GM12872 (cell line): ENCODE results near the gene PHLDB3.

Experiments used
- TF ChIP-seq, protein P1 (sequence below): IDR thresholded peaks from 3 replicates; pipeline ENCODE4 v1.5.1; 2011; ENCODE audit warnings: low read depth, mild to moderate bottlenecking, low read length, moderate library complexity; ENCODE audit not compliant: insufficient read depth

PHLDB3 gene

DNA sequence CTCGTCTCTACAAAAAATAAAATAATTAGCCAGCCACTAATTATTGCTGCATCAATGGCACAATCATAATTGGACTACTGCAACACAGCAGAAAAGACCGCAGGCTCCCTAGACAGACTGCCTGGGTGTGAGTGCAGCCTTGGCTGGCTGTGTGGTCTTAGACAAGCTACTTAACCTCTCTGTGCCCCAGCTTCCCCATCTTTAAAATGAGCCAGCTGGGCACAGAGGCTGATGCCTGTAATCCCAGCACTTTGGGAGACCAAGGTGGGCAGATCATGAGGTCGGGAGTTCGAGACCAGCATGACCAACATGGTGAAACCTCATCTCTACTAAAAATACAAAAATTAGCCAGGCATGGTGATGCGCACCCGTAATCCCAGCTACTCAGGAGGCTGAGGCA is 70.9 kb downstream of the PHLDB3 start:
- TF ChIP-seq, protein P1, sequence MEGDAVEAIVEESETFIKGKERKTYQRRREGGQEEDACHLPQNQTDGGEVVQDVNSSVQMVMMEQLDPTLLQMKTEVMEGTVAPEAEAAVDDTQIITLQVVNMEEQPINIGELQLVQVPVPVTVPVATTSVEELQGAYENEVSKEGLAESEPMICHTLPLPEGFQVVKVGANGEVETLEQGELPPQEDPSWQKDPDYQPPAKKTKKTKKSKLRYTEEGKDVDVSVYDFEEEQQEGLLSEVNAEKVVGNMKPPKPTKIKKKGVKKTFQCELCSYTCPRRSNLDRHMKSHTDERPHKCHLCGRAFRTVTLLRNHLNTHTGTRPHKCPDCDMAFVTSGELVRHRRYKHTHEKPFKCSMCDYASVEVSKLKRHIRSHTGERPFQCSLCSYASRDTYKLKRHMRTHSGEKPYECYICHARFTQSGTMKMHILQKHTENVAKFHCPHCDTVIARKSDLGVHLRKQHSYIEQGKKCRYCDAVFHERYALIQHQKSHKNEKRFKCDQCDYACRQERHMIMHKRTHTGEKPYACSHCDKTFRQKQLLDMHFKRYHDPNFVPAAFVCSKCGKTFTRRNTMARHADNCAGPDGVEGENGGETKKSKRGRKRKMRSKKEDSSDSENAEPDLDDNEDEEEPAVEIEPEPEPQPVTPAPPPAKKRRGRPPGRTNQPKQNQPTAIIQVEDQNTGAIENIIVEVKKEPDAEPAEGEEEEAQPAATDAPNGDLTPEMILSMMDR: no peak

DNA sequence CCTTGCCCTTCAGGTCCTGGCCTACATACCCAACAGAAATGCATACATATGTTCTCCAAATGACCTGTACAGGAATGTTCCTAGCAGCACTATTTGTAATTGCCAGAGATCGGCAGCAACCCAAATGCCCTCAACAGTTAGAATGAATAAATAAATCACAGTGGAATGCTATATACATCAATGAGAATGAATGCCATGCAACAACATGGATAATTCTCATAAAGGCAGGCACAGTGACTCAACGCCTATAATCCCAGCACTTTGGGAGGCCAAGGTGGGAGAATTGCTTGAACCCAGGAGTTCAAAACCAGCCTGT is 71.2 kb downstream of the PHLDB3 start:
- TF ChIP-seq, protein P1: no peak

DNA sequence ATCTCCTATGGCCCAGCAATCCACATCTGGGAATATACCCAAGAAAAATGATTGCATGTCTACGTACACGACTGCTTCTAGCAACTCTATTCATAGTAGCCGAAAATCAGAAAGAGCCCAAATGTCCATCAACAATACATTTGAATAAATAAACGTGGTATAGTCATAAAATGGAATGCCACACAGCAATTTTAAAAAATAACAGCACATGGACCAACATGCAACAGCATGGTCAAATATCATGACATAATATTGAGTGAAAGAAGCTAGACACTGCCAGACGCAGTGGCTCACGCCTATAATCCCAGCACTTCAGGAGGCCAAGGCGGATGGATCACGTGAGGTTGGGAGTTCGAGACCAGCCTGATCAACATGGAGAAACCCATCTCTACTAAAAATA is 73.6 kb downstream of the PHLDB3 start:
- TF ChIP-seq, protein P1: no peak

DNA sequence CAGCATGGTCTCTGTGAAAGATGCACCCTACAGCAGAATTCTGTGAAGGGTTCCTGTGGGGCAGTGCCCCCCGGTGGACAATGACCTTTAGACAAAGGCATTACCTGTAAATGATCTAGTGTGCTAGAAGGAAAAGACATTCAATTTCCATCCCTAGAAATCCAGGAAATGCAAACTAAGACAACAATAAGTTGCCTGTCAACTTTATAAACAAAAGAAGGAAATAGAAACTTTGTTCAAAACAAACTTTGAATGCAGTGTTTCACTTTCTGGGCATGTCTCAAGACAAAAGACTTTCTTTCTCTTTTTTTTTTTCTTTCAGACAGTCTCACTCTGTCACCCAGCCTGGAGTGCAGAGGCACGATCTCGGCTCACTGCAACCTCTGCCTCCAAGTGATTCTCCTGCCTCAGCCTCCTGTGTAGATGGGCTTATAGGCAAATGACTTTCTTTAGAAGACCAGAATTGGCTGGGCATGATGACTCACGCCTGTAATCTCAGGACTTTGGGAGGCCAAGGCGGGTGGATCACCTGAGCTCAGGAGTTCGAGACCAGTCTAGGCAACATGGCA is 74.3 kb downstream of the PHLDB3 start:
- TF ChIP-seq, protein P1: peak; percentile 27; the same call in 2 of the 3 replicates

DNA sequence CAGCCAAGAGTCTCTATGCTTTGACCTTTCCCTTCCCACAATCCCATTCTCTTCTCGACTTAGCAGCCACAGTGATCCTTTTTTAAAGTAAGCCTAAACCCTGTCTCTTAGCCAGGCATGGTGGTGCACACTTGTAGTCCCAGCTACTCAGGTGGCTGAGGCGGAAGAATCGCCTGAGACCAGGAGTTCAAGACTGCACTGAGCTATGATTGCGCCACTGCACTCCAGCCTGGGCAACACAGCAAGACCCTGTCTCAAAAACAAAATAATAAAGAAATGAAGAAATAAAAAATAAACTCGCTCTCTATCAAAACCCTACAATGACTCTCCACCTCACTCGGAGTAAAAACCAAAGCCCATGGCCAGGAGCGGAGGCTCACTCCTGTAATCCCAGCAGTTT is 75.2 kb downstream of the PHLDB3 start:
- TF ChIP-seq, protein P1: no peak

DNA sequence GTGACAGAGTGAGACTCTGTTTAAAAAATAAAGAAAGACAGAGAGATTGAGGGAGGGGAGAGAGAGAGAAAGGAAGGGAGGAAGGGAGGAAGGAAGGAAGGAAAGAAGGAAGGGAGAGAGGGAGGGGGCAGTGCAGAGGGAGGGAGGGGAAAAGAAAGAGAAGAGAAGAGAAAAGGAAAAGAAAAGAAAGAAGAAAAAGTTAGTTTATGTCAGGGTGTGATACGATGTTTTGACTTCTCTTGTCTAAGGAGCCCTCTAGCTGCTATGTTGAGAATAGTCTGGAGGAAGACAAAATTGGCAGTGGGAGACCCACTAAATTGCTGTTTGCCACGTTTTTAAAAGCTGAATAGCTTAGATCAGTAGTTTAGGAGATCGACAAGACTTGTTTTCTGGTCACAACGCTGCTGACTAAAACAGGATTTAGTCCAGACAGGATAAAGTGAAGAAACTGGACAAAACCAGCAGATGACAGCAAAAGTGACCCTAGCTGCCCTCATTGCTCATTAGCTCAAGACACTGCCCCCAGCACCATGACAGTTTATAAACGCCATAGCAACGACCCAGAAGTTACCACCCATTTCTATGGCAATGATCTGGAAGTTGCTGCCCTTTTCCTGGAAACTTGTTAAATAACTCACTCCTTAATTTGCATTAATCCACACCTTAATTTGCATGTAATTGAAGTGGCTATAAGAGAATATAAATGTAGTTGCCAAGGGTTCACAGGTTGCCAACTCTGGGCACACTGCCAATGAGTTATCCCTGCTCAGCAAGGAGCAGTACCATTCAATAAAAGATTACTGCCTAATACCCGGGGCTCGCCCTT is 78.8 kb downstream of the PHLDB3 start:
- TF ChIP-seq, protein P1: peak; percentile 58
